ENCODE measurements around the gene PSMB1.
"Not testable (repeated sequence)": the region's sequence is repeated elsewhere in the genome, so short reads cannot be mapped to it uniquely, and the experiment has no call there.

Gene PSMB1

DNA sequence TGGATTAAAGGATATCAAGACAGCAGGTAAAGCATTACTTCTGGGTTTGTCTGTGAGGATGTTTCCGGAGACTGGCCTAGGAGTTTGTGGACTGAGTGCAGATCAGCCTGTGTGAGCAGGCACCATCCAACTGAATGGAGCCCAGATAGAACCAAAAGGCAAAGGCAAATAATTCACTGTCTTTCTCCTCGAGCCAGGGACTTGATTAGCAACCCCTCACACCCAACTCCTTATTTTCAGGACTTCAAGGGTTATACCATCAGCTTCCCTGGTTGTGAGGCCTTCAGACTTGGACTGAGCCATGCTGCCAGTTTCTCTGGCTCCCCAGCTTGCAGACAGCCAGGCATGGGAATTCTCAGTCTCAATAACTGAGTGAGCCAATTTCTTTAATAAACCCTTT is 19.3 kb downstream of the PSMB1 start:
- DNase-seq, result no peak

DNA sequence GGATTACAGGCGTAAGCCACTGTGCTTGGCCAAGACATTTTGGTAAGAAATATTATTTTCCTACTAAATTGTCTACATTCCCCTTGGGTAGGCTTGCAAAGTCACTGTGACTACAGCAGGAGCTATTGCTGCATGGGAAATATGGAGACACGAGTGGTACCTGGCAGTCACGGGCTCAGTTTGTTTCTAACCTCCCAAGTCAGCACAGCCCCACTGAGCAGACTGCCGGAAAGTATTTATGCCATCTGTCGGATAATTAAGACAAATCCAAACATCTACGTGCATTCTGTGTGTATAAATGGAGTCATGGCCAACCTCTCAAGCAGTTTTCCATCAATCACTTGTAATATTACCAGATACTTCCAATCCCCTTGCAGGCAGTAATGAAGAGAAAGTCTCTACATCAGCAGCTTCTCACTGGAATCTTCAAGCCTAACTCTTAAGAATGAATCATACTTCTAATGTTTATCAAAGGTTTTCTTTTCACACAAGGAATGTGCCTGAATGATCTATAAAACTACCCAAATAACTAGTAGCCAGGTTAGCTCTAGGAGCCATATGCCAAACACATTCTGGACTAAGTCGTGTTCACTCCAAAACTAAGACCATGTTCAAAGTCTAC is 20.1 kb downstream of the PSMB1 start:
- DNase-seq, result no peak

DNA sequence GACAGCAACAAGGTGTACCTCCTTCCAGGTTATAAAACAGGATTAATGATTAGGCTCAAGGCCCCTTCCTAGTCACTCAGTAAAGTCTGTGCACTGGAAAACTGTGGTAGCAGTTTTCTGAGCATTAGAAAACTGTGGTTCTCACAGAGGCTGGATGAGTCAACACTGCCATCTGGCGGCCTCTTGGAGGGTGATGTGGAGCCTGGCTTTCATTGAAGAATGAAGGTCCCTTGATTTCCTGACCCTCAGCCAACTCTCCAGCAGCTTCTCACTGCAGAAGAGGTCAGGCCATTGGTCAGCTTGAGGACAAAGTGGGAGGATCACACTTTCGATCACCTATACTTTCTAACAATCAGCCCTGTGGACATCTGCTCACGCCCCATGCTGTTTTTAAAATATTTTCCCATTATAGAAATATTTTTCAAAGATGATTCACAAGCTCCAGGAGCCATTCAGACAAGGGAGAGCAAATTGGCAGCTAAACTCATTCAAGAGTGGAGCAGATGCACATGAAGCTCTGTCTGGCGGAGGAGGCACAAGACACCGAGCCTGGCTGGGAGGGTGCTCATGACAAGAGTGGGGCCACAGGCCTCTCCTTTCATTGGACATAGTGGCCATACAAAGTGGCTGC is 23.2 kb downstream of the PSMB1 start:
- DNase-seq, result peak; percentile 80

DNA sequence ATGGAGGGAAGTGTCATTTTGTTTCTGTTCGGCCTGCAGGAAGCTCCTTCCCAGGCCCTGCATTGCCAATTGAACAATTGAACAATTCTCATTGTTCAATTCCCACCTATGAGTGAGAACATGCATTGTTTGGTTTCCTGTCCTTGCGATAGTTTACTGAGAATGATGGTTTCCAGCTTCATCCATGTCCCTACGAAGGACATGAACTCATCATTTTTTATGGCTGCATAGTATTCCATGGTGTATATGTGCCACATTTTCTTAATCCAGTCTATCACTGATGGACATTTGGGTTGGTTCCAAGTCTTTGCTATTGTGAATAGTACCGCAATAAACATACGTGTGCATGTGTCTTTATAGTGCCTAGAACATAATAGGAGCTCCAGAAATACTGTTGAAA is 25.1 kb downstream of the PSMB1 start:
- DNase-seq, result not testable (repeated sequence)

DNA sequence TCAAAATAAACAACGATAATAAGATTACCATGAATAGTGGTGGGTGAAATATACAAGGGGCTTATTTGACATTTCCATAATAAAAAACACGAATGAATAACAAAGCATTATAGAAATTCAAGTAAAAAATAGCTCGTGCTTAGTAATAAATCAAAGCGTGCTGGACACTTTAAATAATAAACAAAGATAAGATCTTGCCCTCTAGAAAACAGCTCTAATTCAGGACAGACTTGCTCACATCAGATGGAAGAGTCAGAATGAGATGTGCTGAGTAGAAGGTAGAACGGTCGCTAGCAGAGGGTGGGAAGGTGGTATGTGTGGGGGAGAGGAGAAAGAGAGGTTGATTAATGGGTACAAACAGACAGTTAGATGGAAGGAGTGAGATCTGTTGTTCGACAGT is 27.3 kb downstream of the PSMB1 start:
- no peak for DNase-seq

DNA sequence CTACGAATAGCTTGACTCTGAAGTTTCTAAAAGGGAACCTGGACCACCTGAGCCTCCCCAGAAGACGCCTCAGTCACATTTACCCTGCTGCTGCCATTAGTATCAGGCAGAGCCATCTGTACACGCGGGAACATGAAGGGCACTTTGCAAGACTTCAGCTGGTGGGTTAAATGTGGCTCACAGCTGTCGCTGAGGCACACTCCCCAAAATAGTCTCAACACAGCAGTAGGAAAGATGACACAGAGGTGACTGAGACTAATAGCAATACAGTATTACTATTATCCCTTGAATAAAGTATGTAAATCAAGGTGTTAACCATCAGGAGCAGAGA is 29.0 kb downstream of the PSMB1 start:
- DNase-seq, result no peak

DNA sequence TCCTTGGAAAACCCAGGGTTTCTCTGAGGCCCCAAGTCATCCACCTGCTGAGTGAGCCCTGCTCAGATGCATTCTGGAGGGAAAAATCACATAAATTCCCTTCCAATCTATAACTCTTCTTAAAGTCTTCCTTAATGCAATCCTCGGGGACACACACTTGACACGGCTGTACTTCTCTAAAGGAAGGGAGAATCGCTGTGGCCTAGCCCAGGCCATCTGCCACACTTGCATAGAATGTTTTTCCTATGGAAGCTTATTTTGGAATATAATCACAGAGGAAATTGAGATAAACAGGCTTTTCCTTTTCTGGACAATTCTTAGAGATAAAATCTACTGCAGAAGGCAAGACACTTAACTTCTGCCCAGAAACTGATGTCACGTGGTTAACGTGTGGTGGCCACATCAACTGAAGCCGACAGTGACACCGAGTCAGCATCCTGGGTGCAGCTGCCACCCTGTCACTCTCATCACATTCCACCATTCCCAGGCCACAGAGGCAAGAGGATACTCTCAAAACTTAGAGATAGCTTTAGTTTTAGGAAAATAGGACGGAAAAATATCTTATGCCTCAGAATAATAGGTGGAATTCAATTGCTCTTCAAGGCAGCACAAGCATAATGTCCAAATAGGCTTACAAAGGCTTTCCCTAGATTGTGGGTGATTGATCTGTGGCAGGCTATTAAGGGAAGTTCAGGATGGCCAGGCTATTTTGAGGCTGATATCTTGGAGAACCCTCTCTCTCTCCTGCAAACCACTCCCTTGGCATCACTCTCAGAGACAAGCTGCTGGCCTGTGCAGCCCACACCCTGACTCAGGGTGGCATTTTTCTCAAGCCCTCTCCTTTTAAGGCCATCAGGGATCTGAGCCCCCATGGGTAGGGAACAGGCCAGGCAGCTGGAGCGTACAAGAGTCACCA is 29.6 kb downstream of the PSMB1 start:
- DNase-seq, result no peak

DNA sequence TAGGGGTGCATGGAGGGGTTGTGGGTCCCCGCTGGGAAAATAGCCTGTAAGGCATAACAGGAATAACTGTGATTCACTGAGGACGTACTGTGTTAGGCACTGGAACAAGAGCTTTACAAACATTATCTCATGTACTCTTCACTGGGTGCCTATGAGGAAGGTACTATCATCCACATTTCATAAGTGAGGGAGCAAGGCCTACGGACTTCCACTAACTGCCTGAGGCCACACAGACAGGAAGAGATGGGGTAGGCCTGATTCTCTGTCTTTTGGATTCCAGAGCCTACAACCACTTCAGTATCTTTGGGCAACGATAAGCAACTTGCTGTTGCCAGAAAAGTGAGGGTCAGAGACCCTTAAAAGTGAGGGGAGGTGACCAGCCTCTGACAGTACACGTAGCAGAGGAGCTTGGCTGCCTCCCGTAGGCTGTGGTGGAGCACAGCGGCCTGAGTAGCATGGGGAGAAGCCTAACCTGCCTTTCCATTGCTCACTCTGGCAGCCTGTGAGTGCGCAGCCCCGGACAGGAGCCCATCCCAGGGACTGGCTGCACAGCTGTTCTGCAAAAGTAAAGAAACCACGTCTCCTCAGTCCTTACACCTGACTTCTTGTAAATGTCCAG is 30.4 kb downstream of the PSMB1 start:
- no peak for DNase-seq

DNA sequence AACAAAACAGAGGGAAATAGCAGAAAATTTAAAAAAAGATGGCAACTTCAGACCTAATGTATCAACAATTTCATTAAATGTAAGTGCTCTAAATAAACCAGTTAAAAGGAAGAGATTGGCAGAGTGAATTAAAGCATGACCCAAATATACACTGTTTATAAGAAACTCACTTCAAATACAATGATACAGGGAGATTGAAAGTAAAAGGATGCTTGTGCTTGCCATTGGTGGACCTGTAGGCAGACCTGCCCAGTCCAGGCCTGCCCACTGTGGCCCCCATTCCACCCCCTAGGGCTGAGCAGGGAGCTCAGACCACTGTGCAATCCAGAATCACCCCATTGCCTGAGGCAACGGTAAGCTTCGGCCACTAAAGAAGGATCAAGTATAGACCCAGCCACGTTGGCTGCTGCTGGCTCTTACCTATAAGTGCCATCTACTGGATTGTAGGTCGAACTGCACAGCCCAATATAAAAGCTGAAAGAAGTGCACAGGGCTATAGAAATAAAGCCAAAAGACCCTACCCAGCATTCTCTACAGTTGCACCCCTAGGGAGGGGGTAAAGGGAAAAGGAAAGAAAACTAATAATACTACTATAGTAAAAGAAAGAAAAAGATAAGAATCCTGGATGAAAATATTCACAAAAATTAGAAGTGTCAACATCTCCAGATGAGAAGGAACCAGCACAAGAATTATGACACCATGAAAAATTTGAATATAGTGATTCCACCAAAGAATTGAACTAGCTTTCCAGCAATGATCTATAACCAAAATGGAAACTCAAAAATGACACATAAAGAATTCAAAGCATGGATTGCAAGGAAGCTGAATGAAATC is 36.1 kb downstream of the PSMB1 start:
- DNase-seq, result peak; percentile 19

DNA sequence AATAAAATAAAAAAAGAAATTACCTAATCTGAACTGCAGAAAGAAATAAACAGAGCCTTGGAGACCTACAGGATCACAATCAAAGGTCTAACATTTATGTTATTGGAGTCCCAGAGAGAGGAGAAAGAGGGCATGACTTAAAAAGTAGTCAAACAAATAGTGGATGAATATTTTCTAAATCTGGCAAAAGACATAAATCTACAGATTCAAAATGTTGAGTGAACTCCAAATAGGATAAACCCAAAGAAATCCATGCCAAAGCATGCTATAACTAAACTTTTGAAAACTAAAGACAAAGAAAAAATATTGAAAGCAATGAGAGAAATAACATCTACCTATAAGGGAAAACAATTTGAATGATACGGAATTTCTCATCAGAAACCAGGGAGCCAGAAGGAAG is 38.2 kb downstream of the PSMB1 start:
- no peak for DNase-seq

DNA sequence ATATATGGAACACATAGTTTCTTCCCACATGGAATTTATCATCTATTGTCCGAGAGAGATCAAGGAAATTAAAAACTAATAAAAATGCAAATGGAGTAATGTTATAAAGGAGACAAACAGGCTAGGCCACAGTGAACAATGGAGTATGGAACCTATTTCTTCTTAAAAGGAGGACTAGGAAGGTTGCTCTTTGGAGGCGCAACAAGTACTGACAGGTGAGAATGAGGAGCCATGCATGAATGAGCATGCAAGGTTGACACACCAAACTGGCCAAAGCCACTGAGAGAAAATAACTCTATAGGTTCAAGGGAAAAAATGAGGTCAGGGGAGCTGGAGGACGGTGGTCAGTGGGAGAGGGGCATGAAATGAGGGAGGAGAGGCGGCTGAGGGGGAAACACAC is 40.9 kb downstream of the PSMB1 start:
- no peak for DNase-seq

DNA sequence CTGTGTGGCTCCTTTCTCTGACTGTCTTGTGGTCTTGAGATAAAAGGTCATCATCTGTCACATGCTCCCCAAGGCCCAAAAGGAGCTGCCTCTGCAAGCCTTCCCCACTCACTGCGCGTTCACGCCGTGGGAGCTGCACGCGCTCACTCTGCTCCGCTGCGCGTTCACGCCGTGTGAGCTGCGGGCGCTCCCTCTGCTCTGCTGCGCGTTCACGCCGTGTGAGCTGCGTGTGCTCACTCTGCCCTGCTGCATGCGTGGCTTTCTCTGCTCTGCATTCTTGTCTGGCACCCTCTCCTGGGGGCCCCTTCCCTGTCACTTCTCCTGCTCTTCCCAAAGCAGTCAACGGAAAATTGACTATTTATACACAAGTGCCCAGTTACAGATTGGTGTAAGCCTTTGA is 42.5 kb downstream of the PSMB1 start:
- no peak for DNase-seq

DNA sequence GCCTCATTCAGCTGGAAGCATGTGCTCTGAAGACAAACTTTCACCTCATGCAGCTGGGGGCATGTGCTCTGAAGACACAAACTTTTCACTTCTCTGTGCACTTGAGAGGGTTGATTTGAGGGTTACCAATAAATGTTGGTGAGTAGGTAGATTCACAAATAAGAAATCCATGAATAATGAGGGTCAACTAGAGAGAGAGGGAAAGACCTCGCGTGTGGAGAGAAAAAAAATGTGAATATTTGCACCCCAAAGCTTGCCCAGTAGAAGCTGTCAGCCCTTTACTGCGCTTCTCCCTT is 43.4 kb downstream of the PSMB1 start:
- DNase-seq, result no peak

DNA sequence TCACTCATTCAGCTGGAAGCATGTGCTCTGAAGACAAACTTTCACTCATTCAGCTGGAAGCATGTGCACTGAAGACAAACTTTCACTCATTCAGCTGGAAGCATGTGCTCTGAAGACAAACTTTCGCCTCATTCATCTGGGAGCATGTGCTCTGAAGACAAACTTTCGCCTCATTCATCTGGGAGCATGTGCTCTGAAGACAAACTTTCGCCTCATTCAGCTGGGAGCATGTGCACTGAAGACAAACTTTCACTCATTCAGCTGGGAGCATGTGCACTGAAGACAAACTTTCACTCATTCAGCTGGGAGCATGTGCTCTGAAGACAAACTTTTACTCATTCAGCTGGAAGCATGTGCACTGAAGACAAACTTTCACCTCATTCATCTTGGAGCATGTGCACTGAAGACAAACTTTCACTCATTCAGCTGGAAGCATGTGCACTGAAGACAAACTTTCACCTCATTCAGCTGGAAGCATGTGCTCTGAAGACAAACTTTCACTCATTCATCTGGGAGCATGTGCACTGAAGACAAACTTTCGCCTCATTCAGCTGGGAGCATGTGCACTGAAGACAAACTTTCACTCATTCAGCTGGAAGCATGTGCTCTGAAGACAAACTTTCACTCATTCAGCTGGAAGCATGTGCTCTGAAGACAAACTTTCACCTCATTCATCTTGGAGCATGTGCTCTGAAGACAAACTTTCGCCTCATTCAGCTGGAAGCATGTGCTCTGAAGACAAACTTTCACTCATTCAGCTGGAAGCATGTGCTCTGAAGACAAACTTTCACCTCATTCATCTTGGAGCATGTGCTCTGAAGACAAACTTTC is 44.0 kb downstream of the PSMB1 start:
- DNase-seq, result not testable (repeated sequence)

DNA sequence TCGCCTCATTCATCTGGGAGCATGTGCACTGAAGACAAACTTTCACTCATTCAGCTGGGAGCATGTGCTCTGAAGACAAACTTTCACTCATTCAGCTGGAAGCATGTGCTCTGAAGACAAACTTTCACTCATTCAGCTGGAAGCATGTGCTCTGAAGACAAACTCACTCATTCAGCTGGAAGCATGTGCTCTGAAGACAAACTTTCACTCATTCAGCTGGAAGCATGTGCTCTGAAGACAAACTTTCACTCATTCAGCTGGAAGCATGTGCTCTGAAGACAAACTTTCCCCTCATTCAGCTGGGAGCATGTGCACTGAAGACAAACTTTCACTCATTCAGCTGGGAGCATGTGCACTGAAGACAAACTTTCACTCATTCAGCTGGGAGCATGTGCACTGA is 44.8 kb downstream of the PSMB1 start:
- not testable (repeated sequence) for DNase-seq

DNA sequence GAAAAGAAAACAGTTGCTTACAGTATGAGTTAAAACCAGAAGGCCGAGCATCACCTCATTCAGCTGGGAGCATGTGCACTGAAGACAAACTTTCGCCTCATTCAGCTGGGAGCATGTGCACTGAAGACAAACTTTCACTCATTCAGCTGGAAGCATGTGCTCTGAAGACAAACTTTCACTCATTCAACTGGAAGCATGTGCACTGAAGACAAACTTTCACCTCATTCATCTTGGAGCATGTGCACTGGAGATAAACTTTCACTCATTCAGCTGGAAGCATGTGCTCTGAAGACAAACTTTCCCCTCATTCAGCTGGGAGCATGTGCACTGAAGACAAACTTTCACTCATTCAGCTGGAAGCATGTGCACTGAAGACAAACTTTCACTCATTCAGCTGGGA is 45.4 kb downstream of the PSMB1 start:
- not testable (repeated sequence) for DNase-seq

DNA sequence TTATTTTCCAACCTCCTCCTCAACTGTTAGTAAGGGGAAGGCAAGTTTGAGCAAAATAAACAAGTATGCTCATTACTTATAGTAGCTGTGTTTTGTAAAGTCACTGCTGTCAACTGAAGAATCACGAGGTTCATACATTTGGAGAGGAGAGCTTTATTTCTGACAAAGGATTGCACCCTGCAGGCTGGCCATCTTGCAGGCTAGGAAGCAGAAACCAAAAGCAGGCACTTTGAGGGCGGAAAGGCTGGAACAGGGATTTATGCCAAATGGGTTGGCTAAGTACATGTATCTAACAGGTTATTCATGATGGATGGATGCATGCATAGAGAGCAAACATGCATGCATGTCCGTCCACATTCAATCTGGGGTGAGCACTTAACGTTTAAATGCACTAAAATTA is 46.7 kb downstream of the PSMB1 start:
- no peak for DNase-seq

DNA sequence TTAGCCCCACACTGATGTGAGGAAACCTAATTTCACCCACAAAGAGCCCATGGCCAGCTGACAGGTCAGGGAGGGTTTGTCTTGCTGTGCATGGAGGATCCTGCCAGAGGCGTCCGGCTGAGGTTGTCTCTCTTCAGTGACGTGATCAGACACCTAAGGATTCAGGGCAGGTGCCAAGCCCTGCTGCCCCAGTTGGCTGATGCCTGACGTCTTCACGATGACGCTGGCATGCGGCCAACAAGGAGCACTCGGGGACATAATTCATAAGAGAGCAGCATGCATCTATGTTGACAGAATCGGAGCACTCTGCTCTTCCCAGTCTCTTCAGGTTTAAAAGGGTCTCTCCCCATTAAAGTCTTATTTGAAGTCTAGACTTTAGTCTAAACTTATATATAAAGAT is 47.8 kb downstream of the PSMB1 start:
- DNase-seq, result no peak

DNA sequence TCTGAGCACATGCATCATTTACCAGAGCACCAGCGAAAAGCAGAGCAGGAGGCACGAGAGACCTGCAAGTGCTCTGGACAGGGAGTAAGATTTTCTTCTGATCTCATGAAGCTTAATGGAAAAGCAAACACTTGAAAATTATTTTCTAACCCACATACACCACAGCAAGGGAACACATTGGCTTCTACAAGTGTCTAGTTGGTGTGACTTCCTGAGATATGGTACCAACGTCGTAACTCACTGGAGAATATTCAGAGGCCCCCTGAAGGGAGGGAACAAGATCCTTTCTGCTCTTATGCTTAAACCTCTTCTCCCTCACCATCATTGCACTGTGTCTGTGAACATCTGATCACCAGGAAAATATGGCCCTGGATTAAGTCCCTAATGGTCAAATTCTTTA is 48.6 kb downstream of the PSMB1 start:
- DNase-seq, result no peak

DNA sequence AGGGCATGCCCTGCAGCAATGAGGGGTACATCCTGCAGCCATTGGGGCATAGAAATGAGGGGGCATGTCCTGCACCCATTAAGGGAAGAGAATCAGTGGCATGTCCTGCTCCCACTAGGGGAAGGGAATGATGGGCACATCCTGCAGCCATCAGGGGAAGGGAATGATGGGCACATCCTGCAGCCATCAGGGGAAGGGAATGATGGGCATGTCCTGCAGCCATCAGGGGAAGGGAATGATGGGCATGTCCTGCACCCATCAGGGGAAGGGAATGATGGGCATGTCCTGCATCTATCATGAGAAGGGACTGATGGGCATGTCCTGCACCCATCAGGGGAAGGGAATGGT is 49.7 kb downstream of the PSMB1 start:
- DNase-seq, result no peak

DNA sequence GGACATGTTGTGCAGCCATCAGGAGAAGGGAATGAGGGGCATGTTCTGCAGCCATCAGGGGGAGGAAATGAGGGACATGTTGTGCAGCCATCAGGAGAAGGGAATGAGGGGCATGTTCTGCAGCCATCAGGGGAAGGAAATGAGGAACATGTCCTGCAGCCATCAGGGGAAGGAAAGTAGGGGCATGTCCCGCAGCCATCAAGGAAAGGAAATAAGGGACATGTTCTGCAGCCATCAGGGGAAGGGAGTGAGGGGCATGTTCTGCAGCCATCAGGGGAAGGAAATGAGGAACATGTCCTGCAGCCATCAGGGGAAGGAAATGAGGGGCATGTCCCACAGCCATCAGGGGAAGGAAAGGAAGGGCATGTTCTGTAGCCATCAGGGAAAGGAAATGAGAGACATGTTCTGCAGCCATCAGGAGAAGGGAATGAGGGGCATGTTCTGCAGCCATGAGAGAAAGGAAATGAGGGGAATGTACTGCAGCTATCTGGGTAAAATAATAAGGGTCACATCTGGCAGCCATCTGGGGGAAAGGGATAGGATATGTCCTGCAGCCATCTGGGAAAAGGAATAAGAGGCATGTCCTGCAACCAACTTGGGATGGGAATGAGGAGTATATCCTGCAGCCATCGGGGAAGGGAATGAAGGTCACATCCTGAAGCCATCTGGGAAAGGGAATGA is 50.2 kb downstream of the PSMB1 start:
- DNase-seq, result not testable (repeated sequence)

DNA sequence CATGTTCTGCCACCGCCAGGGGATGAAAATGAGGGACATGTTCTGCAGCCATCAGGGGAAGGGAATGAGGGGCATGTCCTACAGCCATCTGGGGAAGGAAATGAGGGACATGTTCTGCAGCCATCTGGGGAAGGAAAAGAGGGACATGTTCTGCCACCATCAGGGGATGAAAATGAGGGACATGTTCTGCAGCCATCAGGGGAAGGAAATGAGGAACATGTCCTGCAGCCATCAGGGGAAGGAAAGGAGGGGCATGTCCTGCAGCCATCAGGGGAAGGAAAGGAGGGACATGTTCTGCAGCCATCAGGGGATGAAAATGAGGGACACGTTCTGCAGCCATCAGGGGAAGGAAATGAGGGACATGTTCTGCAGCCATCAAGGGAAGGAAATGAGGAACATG is 50.8 kb downstream of the PSMB1 start:
- not testable (repeated sequence) for DNase-seq

Data from midbrain (tissue), 1 donor.